H1 (cell line): ENCODE data around the gene WDR75. TPM values are rescaled to one million over a fixed set of nuclear protein-coding genes. Genes with fewer than 3 reads are reported as not detected.
"Not testable (repeated sequence)": the region's sequence is repeated elsewhere in the genome, so short reads cannot be mapped to it uniquely, and the experiment has no call there.

Experiments used
- CTCF ChIA-PET: fragments of 300-600 bp; sonication (Branson Sonifier 250); formaldehyde crosslinking; loops from one replicate; lab custom pipeline; 2021; ENCODE audit not compliant: partially characterized antibody; lab: Charles Lee
- POLR2A ChIA-PET: fragments of 300-600 bp; sonication (Branson Sonifier 250); formaldehyde crosslinking; loops from one replicate; lab custom pipeline; 2021; ENCODE audit warnings: inconsistent platforms; ENCODE audit not compliant: partially characterized antibody; lab: Charles Lee
- DNase-seq, 2 experiments: peaks; one replicate each; pipeline versions ENCODE4 v3.0.0 to v3.0.0-alpha.2; 2010 to 2022; ENCODE audit warnings: low spot score in 2 of 2, low read depth in 1 of 2, mixed read lengths in 1 of 2
- FAIRE-seq: peaks from 2 replicates; lab custom pipeline; 2011; peaks lifted over from hg19 to GRCh38; lab: Jason Lieb, UNC
- H2AFZ ChIP-seq: 2 replicates; pipeline ENCODE4 v1.8.1; 2012; ENCODE audit warnings: low read length, inconsistent platforms
- H2AK5ac ChIP-seq: 2 replicates; pipeline ENCODE4 v1.6.1; 2013; ENCODE audit warnings: low read depth, low read length
- H2BK120ac ChIP-seq: replicated peaks from 2 replicates; pipeline ENCODE3; 2013; ENCODE audit warnings: low read depth, low read length, inconsistent platforms
- H2BK12ac ChIP-seq: 2 replicates; pipeline ENCODE4 v1.6.1; 2013; ENCODE audit warnings: low read depth, low read length
- H2BK15ac ChIP-seq: 2 replicates; pipeline ENCODE4 v1.6.1; 2013; ENCODE audit warnings: low read length
- H2BK20ac ChIP-seq: 2 replicates; pipeline ENCODE4 v1.6.1; 2013; ENCODE audit warnings: low read length
- H2BK5ac ChIP-seq: 2 replicates; pipeline ENCODE4 v1.6.1; 2013; ENCODE audit warnings: low read depth, low read length
- H3K14ac ChIP-seq: 2 replicates; pipeline ENCODE4 v1.6.1; 2013; ENCODE audit warnings: inconsistent platforms; ENCODE audit not compliant: insufficient read length
- H3K18ac ChIP-seq: 2 replicates; pipeline ENCODE4 v1.6.1; 2013; ENCODE audit warnings: low read length; ENCODE audit errors: extremely low read depth
- H3K23ac ChIP-seq: 2 replicates; pipeline ENCODE4 v1.6.1; 2013; ENCODE audit warnings: inconsistent platforms; ENCODE audit not compliant: insufficient read length
- H3K23me2 ChIP-seq: 2 replicates; pipeline ENCODE4 v1.6.1; 2013; ENCODE audit warnings: low read depth, low read length
- H3K27ac ChIP-seq: 2 replicates; pipeline ENCODE4 v1.6.1; 2011; ENCODE audit warnings: low read depth, low read length, inconsistent platforms
- H3K27me3 ChIP-seq, 4 experiments: replicated peaks in 1 of 4; 1 replicate in 1 of 4; 2 replicates in 3 of 4; pipeline versions ENCODE4 v1.6.1 to v1.8.1; 2011 to 2013; ENCODE audit warnings: low read length in 3 of 4, mild to moderate bottlenecking in 3 of 4, inconsistent platforms in 2 of 4, mixed read lengths in 2 of 4, moderate library complexity in 1 of 4; ENCODE audit not compliant: control insufficient read depth in 3 of 4, insufficient read depth in 3 of 4; ENCODE audit errors: extremely low read depth in 1 of 4
- H3K36me3 ChIP-seq, 4 experiments: 2 replicates each; pipeline versions ENCODE4 v1.6.1 to v1.8.1; 2011 to 2013; ENCODE audit warnings: mild to moderate bottlenecking in 4 of 4, low read length in 3 of 4, moderate library complexity in 2 of 4, control low read depth in 1 of 4, inconsistent platforms in 1 of 4; ENCODE audit not compliant: insufficient read depth in 4 of 4, control insufficient read depth in 2 of 4
- H3K4ac ChIP-seq: replicated peaks from 2 replicates; pipeline ENCODE3; 2013; ENCODE audit warnings: low read length, low read depth, mixed read lengths, inconsistent platforms; ENCODE audit not compliant: insufficient read length
- H3K4me1 ChIP-seq, 4 experiments: replicated peaks in 1 of 4; 1 replicate in 1 of 4; 2 replicates in 3 of 4; pipeline versions ENCODE4 v1.6.1 to v1.8.1; 2011 to 2013; ENCODE audit warnings: low read length in 3 of 4, inconsistent platforms in 2 of 4, mixed read lengths in 1 of 4; ENCODE audit not compliant: insufficient read depth in 4 of 4, control insufficient read depth in 3 of 4
- H3K4me2 ChIP-seq, 2 experiments: 2 replicates each; pipeline versions ENCODE4 v1.6.1 to v1.8.1; 2011 to 2013; ENCODE audit warnings: low read depth in 2 of 2, low read length in 2 of 2, control low read depth in 1 of 2, inconsistent platforms in 1 of 2, mild to moderate bottlenecking in 1 of 2; ENCODE audit not compliant: insufficient read depth in 1 of 2
- H3K4me3 ChIP-seq, 4 experiments: fragments of 200-600, 300-600 bp in 1 of 4; sonication (generic), shearing (Covaris generic), sonication (Bioruptor Twin) in 1 of 4; 2 replicates each; pipeline versions ENCODE4 v1.5.1 to v1.8.1; 2011 to 2016; ENCODE audit warnings: low read length in 4 of 4, low read depth in 3 of 4, control low read depth in 2 of 4, inconsistent platforms in 2 of 4, mild to moderate bottlenecking in 2 of 4, mixed read lengths in 1 of 4, moderate library complexity in 1 of 4; ENCODE audit not compliant: insufficient read depth in 2 of 4; ENCODE audit errors: extremely low read depth in 1 of 4
- H3K56ac ChIP-seq: replicated peaks from 2 replicates; pipeline ENCODE3; 2013; ENCODE audit warnings: low read depth, mild to moderate bottlenecking, mixed read lengths, low read length, inconsistent platforms; ENCODE audit not compliant: insufficient read length
- H3K79me1 ChIP-seq: 2 replicates; pipeline ENCODE4 v1.6.1; 2013; ENCODE audit warnings: low read depth, low read length, control low read depth
- H3K79me2 ChIP-seq, 2 experiments: 2 replicates each; pipeline versions ENCODE4 v1.6.1 to v1.8.1; 2012 to 2013; ENCODE audit warnings: low read length in 2 of 2, mild to moderate bottlenecking in 2 of 2, inconsistent platforms in 1 of 2; ENCODE audit not compliant: insufficient read depth in 2 of 2, control insufficient read depth in 1 of 2
- H3K9ac ChIP-seq, 4 experiments: replicated peaks in 1 of 4; 1 replicate in 1 of 4; 2 replicates in 3 of 4; pipeline versions ENCODE4 v1.6.1 to v1.8.1; 2011 to 2013; ENCODE audit warnings: low read depth in 3 of 4, low read length in 3 of 4, control low read depth in 2 of 4, mild to moderate bottlenecking in 2 of 4, moderate library complexity in 2 of 4, inconsistent platforms in 1 of 4; ENCODE audit errors: extremely low read depth in 1 of 4
- H3K9me3 ChIP-seq, 2 experiments: 2 replicates each; pipeline versions ENCODE4 v1.6.1 to v1.8.1; 2012 to 2013; ENCODE audit warnings: mild to moderate bottlenecking in 2 of 2, moderate library complexity in 2 of 2, control low read depth in 1 of 2, inconsistent platforms in 1 of 2, low read depth in 1 of 2, low read length in 1 of 2, mixed read lengths in 1 of 2; ENCODE audit not compliant: insufficient read depth in 2 of 2
- H4K20me1 ChIP-seq, 2 experiments: replicated peaks in 1 of 2; 2 replicates each; pipeline versions ENCODE3 to v1.8.1; 2011 to 2013; ENCODE audit warnings: inconsistent platforms in 2 of 2, low read length in 2 of 2, mild to moderate bottlenecking in 1 of 2; ENCODE audit not compliant: insufficient read depth in 2 of 2, control insufficient read depth in 1 of 2
- H4K5ac ChIP-seq: 2 replicates; pipeline ENCODE4 v1.6.1; 2013; ENCODE audit warnings: low read length, low read depth, mixed read lengths, inconsistent platforms; ENCODE audit not compliant: insufficient read length
- H4K8ac ChIP-seq: 2 replicates; pipeline ENCODE4 v1.8.0; 2013; ENCODE audit warnings: mild to moderate bottlenecking, moderate library complexity, low read length, inconsistent platforms; ENCODE audit not compliant: insufficient read depth; ENCODE audit errors: extremely low read depth
- H4K91ac ChIP-seq: replicated peaks from 2 replicates; pipeline ENCODE3; 2013; ENCODE audit warnings: low read length, mixed read lengths, inconsistent platforms; ENCODE audit not compliant: insufficient read length
- WGBS, 2 experiments: shearing (Covaris generic) in 1 of 2; methylation state at CpG; one replicate each; pipeline versions ENCODE4 v1.1.6 to v1.1.7; 2013 to 2015; ENCODE audit warnings: low lambda C conversion rate in 2 of 2, mixed read lengths in 2 of 2, inconsistent platforms in 1 of 2, low coverage in 1 of 2, missing lambda C conversion rate in 1 of 2; ENCODE audit not compliant: insufficient replicate concordance in 2 of 2, insufficient coverage in 1 of 2, insufficient read length in 1 of 2; ENCODE audit errors: extremely low coverage in 1 of 2, missing lambda C conversion rate in 1 of 2; 5-methylcytosine and 5-hydroxymethylcytosine counted together
- polyA plus RNA-seq, 7 experiments: library from polyadenylated mRNA; depleted of rRNA in 3 of 7; stranded (reverse) in 5 of 7; unstranded in 2 of 7; fragments of >200 nt in 5 of 7; fragments of 200-250 nt in 2 of 7; gene quantifications; 1 replicate in 5 of 7; 2 replicates in 1 of 7; 4 replicates in 1 of 7; pipeline versions ENCODE4 v1.2.1 to v1.2.3, GENCODE V29; 2011 to 2013; ENCODE audit warnings: missing spikeins in 2 of 7, mixed read lengths in 2 of 7
- total RNA-seq: library from RNA; stranded (reverse); fragmentation: NEBNext Ultra II Directional; extraction: Animal tissue kit (Norgen Biotek cat#: 25700); gene quantifications from 2 replicates; pipeline ENCODE4 v1.2.1, GENCODE V29; 2021

The WDR75 gene
- total and polyA plus RNA-seq, 2 of the 8 experiments (the other 6 are each of a cell fraction or from before 2014, with no cell fraction given) = 26.9 to 77.1 TPM

- H3K4me2 ChIP-seq, H3K4me1 ChIP-seq, H3K79me2 ChIP-seq, FAIRE-seq, H3K4me3 ChIP-seq, H4K20me1 ChIP-seq, H3K36me3 ChIP-seq, H3K4ac ChIP-seq, H2AK5ac ChIP-seq, H2BK20ac ChIP-seq, H4K5ac ChIP-seq, H3K9ac ChIP-seq, H2BK15ac ChIP-seq, DNase-seq, H2BK120ac ChIP-seq, H2BK5ac ChIP-seq, H3K23me2 ChIP-seq, H3K56ac ChIP-seq, H3K18ac ChIP-seq, H3K23ac ChIP-seq, H2AFZ ChIP-seq, H3K14ac ChIP-seq, H3K27me3 ChIP-seq, H4K8ac ChIP-seq, H4K91ac ChIP-seq, H3K79me1 ChIP-seq: not testable (repeated sequence)
- Histone ChIP-seq H3K27ac (peak overlapping the region; percentile 43; the same call in 1 of the 2 replicates), H2BK12ac (0 out of 2 replicates have a peak overlapping the region, but pooled peaks have one; percentile 42), H3K9me3 (peaks cover 12 to 13% of the 10 kb centered on the region in 2 experiments)
- WGBS, 2 experiments = 94% methylated on average over 2 of the region's 2 CpGs; no CpG with 5 or more reads in 1 of the 2 experiments
- ChIA-PET POLR2A (interaction anchor here (0.9 to 2.7 kb wide), 2 partner anchors 11 to 14 kb away, joined by 3 to 11 read pairs; partner anchors contain the start of gene WDR75), CTCF (interaction anchor here (1.0 kb wide), 1 partner anchor 9 kb away, joined by 3 read pairs; no protein-coding TSS in a partner anchor)
These were observed 10.8 kb upstream of the WDR75 start for GRCh38 chr2:189430448-189430847.

- H3K79me2 ChIP-seq, POLR2A ChIA-PET, H3K23me2 ChIP-seq, H3K4ac ChIP-seq, H3K27ac ChIP-seq, H3K4me1 ChIP-seq, H3K14ac ChIP-seq, FAIRE-seq, H4K20me1 ChIP-seq, H3K4me2 ChIP-seq, H3K56ac ChIP-seq, H3K9ac ChIP-seq, H2BK15ac ChIP-seq, H4K91ac ChIP-seq, H2BK5ac ChIP-seq, H3K27me3 ChIP-seq, H2BK20ac ChIP-seq, H4K5ac ChIP-seq, H2AFZ ChIP-seq, H3K36me3 ChIP-seq, H2AK5ac ChIP-seq, H2BK12ac ChIP-seq, H4K8ac ChIP-seq, H3K9me3 ChIP-seq, H3K23ac ChIP-seq, H3K4me3 ChIP-seq, H3K18ac ChIP-seq, CTCF ChIA-PET, H3K79me1 ChIP-seq, DNase-seq, H2BK120ac ChIP-seq: not testable (repeated sequence)
- 94% methylated on average over 4 of the region's 4 CpGs; no CpG with 5 or more reads in 1 of the 2 experiments for WGBS, 2 experiments
These were observed 5.5 kb upstream of the WDR75 start for GRCh38 chr2:189435803-189436202.
